ENCODE measurements around the gene NIPA2. TPM values are rescaled to one million over a fixed set of nuclear protein-coding genes. Genes with fewer than 3 reads are reported as not detected.

NIPA2 gene
- total RNA-seq, 1 experiment from 2014 or later = 77.9 TPM

DNA sequence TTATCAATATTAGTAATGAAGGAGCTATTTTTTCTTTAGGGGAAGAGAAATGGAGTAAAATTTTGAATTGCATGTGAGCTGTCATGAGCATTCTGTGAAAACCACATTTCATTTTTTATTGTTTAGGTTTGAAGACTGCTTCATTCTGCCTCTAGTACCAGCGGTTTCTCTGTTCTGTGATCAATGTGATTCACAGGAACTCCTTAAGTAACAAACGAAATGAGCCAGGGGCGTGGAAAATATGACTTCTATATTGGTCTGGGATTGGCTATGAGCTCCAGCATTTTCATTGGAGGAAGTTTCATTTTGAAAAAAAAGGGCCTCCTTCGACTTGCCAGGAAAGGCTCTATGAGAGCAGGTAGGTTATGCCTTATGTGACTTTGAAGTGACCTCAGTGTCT, 13.0 kb downstream of the NIPA2 start:
- no peak overlapping the region for H3K14ac ChIP-seq (ENCODE audit: insufficient read depth, low read length)
- no peak overlapping the region for H2BK15ac ChIP-seq (ENCODE audit: low read depth, low read length)
- H3K4me2 ChIP-seq (ENCODE audit: insufficient read depth, insufficient read length, low read length) = no peak overlapping the region
- no peaks in the 10 kb centered on the region for H3K23me2 ChIP-seq (ENCODE audit: insufficient read length, low read depth, low read length, poor library complexity, severe bottlenecking)
- no peak overlapping the region for H4K91ac ChIP-seq (ENCODE audit: insufficient read length, low read depth, low read length)
- no peak overlapping the region for H4K5ac ChIP-seq (ENCODE audit: insufficient read length, low read depth, low read length)
- no peak overlapping the region for H2BK12ac ChIP-seq (ENCODE audit: insufficient read length, low read depth, low read length)
- no peak overlapping the region for H3T11ph ChIP-seq (ENCODE audit: low read length)
- H3K27ac ChIP-seq (ENCODE audit: insufficient read length, low read depth, low read length) = no peak overlapping the region
- H3K23ac ChIP-seq (ENCODE audit: insufficient read length, low read depth, low read length) = no peak overlapping the region
- WGBS (ENCODE audit: extremely low coverage, insufficient read length, low lambda C conversion rate) = no CpG with 5 or more reads among the region's 4 CpGs
- no peak overlapping the region for H3K56ac ChIP-seq (ENCODE audit: insufficient read length, low read depth, low read length)
- H4K20me1 ChIP-seq (ENCODE audit: control insufficient read depth, insufficient read depth, insufficient read length) = peaks cover 3% of the 10 kb centered on the region
- Mint-ChIP-seq H3K4me1 (0 out of 4 replicates have a peak, but pooled peaks cover 0 to 2% of the 10 kb centered on the region in 2 experiments), H3K4me3 (no peak overlapping the region), H3K27me3 (ENCODE audit: low read depth) (no peaks in the 10 kb centered on the region), H3K9me3 (no peaks in the 10 kb centered on the region), H3K27ac (no peak overlapping the region; a peak in 1 of 7 replicates), H3K36me3 (ENCODE audit: insufficient read depth in 1 of 3, low read depth in 3 of 3) (peaks cover 35 to 74% (median 54%) of the 10 kb centered on the region in 3 experiments; a peak in 6 of 7 replicates)
- no peak overlapping the region for H2AFZ ChIP-seq (ENCODE audit: low read length)
- no peaks in the 10 kb centered on the region; the same call in 1 of the 2 replicates for H3K4me1 ChIP-seq (ENCODE audit: insufficient read depth, low read length)
- H2BK20ac ChIP-seq (ENCODE audit: low read depth, low read length, poor library complexity, severe bottlenecking) = no peak overlapping the region
- H2BK5ac ChIP-seq (ENCODE audit: insufficient read length, low read length) = no peak overlapping the region
- no peak for DNase-seq
- peaks cover 10% of the 10 kb centered on the region for H3K79me1 ChIP-seq (ENCODE audit: insufficient read depth, low read depth, low read length, poor library complexity, severe bottlenecking)
- H3K9ac ChIP-seq (ENCODE audit: extremely low read depth, insufficient read length, low read length) = no peak overlapping the region
- no peaks in the 10 kb centered on the region for H3K27me3 ChIP-seq (ENCODE audit: insufficient read depth, low read length)
- TF ChIP-seq, protein P1, sequence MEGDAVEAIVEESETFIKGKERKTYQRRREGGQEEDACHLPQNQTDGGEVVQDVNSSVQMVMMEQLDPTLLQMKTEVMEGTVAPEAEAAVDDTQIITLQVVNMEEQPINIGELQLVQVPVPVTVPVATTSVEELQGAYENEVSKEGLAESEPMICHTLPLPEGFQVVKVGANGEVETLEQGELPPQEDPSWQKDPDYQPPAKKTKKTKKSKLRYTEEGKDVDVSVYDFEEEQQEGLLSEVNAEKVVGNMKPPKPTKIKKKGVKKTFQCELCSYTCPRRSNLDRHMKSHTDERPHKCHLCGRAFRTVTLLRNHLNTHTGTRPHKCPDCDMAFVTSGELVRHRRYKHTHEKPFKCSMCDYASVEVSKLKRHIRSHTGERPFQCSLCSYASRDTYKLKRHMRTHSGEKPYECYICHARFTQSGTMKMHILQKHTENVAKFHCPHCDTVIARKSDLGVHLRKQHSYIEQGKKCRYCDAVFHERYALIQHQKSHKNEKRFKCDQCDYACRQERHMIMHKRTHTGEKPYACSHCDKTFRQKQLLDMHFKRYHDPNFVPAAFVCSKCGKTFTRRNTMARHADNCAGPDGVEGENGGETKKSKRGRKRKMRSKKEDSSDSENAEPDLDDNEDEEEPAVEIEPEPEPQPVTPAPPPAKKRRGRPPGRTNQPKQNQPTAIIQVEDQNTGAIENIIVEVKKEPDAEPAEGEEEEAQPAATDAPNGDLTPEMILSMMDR (conservative IDR thresholded peaks at IDR 0.05) = no peak
- no peak overlapping the region for H2BK120ac ChIP-seq (ENCODE audit: low read depth, low read length, poor library complexity, severe bottlenecking)
- no peaks in the 10 kb centered on the region for H3K9me3 ChIP-seq (ENCODE audit: control insufficient read depth, low read depth, low read length)
- H4K8ac ChIP-seq (replicated peaks; ENCODE audit: insufficient read length, low read depth, low read length) = no peak overlapping the region
- H3K4ac ChIP-seq (ENCODE audit: low read depth, low read length) = no peak overlapping the region
- no peak overlapping the region for H2AK5ac ChIP-seq (ENCODE audit: insufficient read length, low read length)
- H3K18ac ChIP-seq (ENCODE audit: insufficient read length, low read depth, low read length) = no peak overlapping the region
- peaks cover 10% of the 10 kb centered on the region; the same call in 1 of the 2 replicates for H3K79me2 ChIP-seq (ENCODE audit: insufficient read depth, low read length)

Measured in H9 (cell line).